SK-N-SH (cell line): ENCODE results near the gene KIF4A. TPM values are rescaled to one million over a fixed set of nuclear protein-coding genes. Genes with fewer than 3 reads are reported as not detected.

Experiments
- CTCF ChIA-PET: fragments of 300-600, 350-600 bp; formaldehyde crosslinking; extraction: SDS; loops from one replicate; lab custom pipeline; 2021; lab: Yijun Ruan, JAX
- POLR2A ChIA-PET: fragments of 350-600 bp; sonication (Branson Sonifier 250); formaldehyde crosslinking; extraction: SDS; loops from one replicate; lab custom pipeline; 2020; ENCODE audit warnings: antibody characterized with exemption, inconsistent platforms; lab: Yijun Ruan, JAX
- DNase-seq: peaks from one replicate; pipeline ENCODE4 v3.0.0; 2012
- H2AFZ ChIP-seq: fragments of 200-600 bp; sonication (generic); 2 replicates; pipeline ENCODE4 v1.8.1; 2016; ENCODE audit warnings: antibody characterized with exemption, mild to moderate bottlenecking, low read depth
- H3F3A ChIP-seq: fragments of 200-600 bp; sonication (generic); replicated peaks from 2 replicates; pipeline ENCODE3; 2016; ENCODE audit warnings: antibody characterized with exemption, mild to moderate bottlenecking; ENCODE audit not compliant: insufficient read depth
- H3K27ac ChIP-seq, 2 experiments: fragments of 200-500 bp in 1 of 2; fragments of 200-600 bp in 1 of 2; sonication (Bioruptor generic) in 1 of 2; sonication (generic), shearing (Covaris generic) in 1 of 2; 2 replicates each; pipeline versions ENCODE4 v1.5.1 to v1.6.1; 2014 to 2016; ENCODE audit warnings: low read depth in 2 of 2, inconsistent platforms in 1 of 2, low read length in 1 of 2, mild to moderate bottlenecking in 1 of 2, mixed read lengths in 1 of 2
- H3K27me3 ChIP-seq: fragments of 200-600 bp; sonication (generic), shearing (Covaris generic); 2 replicates; pipeline ENCODE4 v1.6.1; 2016; ENCODE audit warnings: mixed run types; ENCODE audit not compliant: insufficient read depth
- H3K36me3 ChIP-seq, 2 experiments: fragments of 200-500 bp in 1 of 2; fragments of 200-600 bp in 1 of 2; sonication (Bioruptor generic) in 1 of 2; sonication (generic) in 1 of 2; replicated peaks in 1 of 2; 2 replicates each; pipeline versions ENCODE3 to v1.5.1; 2014 to 2016; ENCODE audit warnings: low read length in 1 of 2, mild to moderate bottlenecking in 1 of 2; ENCODE audit not compliant: insufficient read depth in 2 of 2, control insufficient read depth in 1 of 2
- H3K4me1 ChIP-seq, 2 experiments: fragments of 200-500 bp in 1 of 2; fragments of 200-600 bp in 1 of 2; sonication (Bioruptor generic) in 1 of 2; sonication (generic), shearing (Covaris generic) in 1 of 2; 2 replicates each; pipeline versions ENCODE4 v1.5.1 to v1.6.1; 2014 to 2016; ENCODE audit warnings: low read depth in 1 of 2, low read length in 1 of 2, mixed run types in 1 of 2; ENCODE audit not compliant: insufficient read depth in 2 of 2, control insufficient read depth in 1 of 2
- H3K4me2 ChIP-seq: fragments of 200-600 bp; sonication (generic), shearing (Covaris generic); 2 replicates; pipeline ENCODE4 v1.6.1; 2017; ENCODE audit warnings: mixed run types
- H3K4me3 ChIP-seq, 2 experiments: fragments of 200-500 bp in 1 of 2; fragments of 200-600 bp in 1 of 2; sonication (Bioruptor generic) in 1 of 2; sonication (generic), shearing (Covaris generic) in 1 of 2; 2 replicates each; pipeline versions ENCODE4 v1.5.1 to v1.8.1; 2014 to 2016; ENCODE audit warnings: low read depth in 2 of 2, inconsistent platforms in 1 of 2, low read length in 1 of 2, mild to moderate bottlenecking in 1 of 2, mixed read lengths in 1 of 2, moderate library complexity in 1 of 2
- H3K79me2 ChIP-seq: fragments of 200-600 bp; sonication (generic); 2 replicates; pipeline ENCODE4 v1.8.1; 2017; ENCODE audit warnings: mild to moderate bottlenecking; ENCODE audit not compliant: insufficient read depth
- H3K9ac ChIP-seq: fragments of 200-600 bp; sonication (generic); 2 replicates; pipeline ENCODE4 v1.6.1; 2017; ENCODE audit warnings: mixed run types
- H3K9me2 ChIP-seq: fragments of 200-600 bp; sonication (generic); 2 replicates; pipeline ENCODE4 v1.6.1; 2017; ENCODE audit warnings: mixed run types
- H3K9me3 ChIP-seq: fragments of 200-600 bp; sonication (generic); 2 replicates; pipeline ENCODE4 v1.6.1; 2017; ENCODE audit warnings: mixed run types, mild to moderate bottlenecking, moderate library complexity
- H4K20me1 ChIP-seq: fragments of 200-600 bp; sonication (generic); 2 replicates; pipeline ENCODE4 v1.6.1; 2017; ENCODE audit warnings: mild to moderate bottlenecking, mixed run types; ENCODE audit not compliant: insufficient read depth
- ELF1 ChIP-seq: IDR thresholded peaks from 2 replicates; pipeline ENCODE4 v1.4.0; 2012
- EZH2phosphoT487 ChIP-seq: fragments of 200-600 bp; sonication (generic); IDR thresholded peaks from 2 replicates; pipeline ENCODE4 v1.6.1; 2017; ENCODE audit warnings: low read depth, mixed run types, mild to moderate bottlenecking, antibody characterized with exemption, moderate library complexity, borderline replicate concordance
- FOXJ3 ChIP-seq: sonication (generic); formaldehyde crosslinking; IDR thresholded peaks from 2 replicates; pipeline ENCODE4 v1.5.1; 2020; ENCODE audit warnings: mild to moderate bottlenecking, missing genetic modification reagents
- GABPA ChIP-seq: IDR thresholded peaks from 2 replicates; pipeline ENCODE4 v1.4.0; 2012; ENCODE audit warnings: low read depth, mild to moderate bottlenecking
- IRF3 ChIP-seq: fragments of 150-350 bp; IDR thresholded peaks from 2 replicates; pipeline ENCODE4 v1.6.1; 2016; ENCODE audit warnings: mild to moderate bottlenecking, low read depth, low read length
- MEF2A ChIP-seq: IDR thresholded peaks from 2 replicates; pipeline ENCODE4 v1.4.0; 2012; ENCODE audit warnings: low read depth, borderline replicate concordance
- MXI1 ChIP-seq: IDR thresholded peaks from 2 replicates; pipeline ENCODE4 v1.6.1; 2012; ENCODE audit warnings: mild to moderate bottlenecking, low read depth, low read length, improper control_type of control experiment
- RAD21 ChIP-seq: IDR thresholded peaks from 2 replicates; pipeline ENCODE4 v1.6.1; 2012; ENCODE audit warnings: mild to moderate bottlenecking, low read length
- REST ChIP-seq: IDR thresholded peaks from 2 replicates; pipeline ENCODE4 v1.6.1; 2012; ENCODE audit warnings: mild to moderate bottlenecking, low read depth, low read length, moderate library complexity
- RFX5 ChIP-seq: IDR thresholded peaks from 2 replicates; pipeline ENCODE4 v1.6.1; 2012; ENCODE audit warnings: mild to moderate bottlenecking, improper control_type of control experiment, low read length
- SIN3A ChIP-seq: IDR thresholded peaks from 2 replicates; pipeline ENCODE4 v1.6.1; 2012; ENCODE audit warnings: low read depth, mild to moderate bottlenecking, low read length, moderate library complexity, borderline replicate concordance
- SMC3 ChIP-seq: IDR thresholded peaks from 2 replicates; pipeline ENCODE4 v1.6.1; 2012; ENCODE audit warnings: low read depth, low read length, improper control_type of control experiment
- TAF1 ChIP-seq: IDR thresholded peaks from 2 replicates; pipeline ENCODE4 v1.6.1; 2012; ENCODE audit warnings: low read depth, mild to moderate bottlenecking, low read length, moderate library complexity, borderline replicate concordance
- WGBS: methylation state at CpG from one replicate; pipeline ENCODE4 v1.1.6; 2017; ENCODE audit warnings: low lambda C conversion rate; 5-methylcytosine and 5-hydroxymethylcytosine counted together
- polyA plus RNA-seq, 3 experiments: library from polyadenylated mRNA; depleted of rRNA; stranded (reverse); fragments of >200 nt; gene quantifications; 2 replicates each; pipeline ENCODE4 v1.2.3, GENCODE V29; 2012

KIF4A gene
- polyA plus RNA-seq, 1 of the 3 experiments (the other 2 are of a cell fraction): 11.5 TPM

GRCh38 chrX:70426286-70427278 lies 136.7 kb downstream of the KIF4A start:
- TF ChIP-seq ELF1 (no peak), MXI1 (no peak), MEF2A (no peak), RFX5 (no peak), TAF1 (no peak), IRF3 (no peak), SMC3 (no peak), REST (no peak), RAD21 (no peak), EZH2phosphoT487 (no peak), FOXJ3 (CRISPR knock-in tag) (no peak), GABPA (no peak), SIN3A (no peak)
- TF ChIP-seq, all 33 proteins: peak for 0
- no peak overlapping the region for H3K27ac ChIP-seq
- POLR2A ChIA-PET: no interaction called here
- CTCF ChIA-PET: no interaction called here
- no peak for DNase-seq
- no peaks in the 10 kb centered on the region for H3K9me2 ChIP-seq
- H3K9ac ChIP-seq: no peak overlapping the region
- H3F3A ChIP-seq: no peaks in the 10 kb centered on the region
- no peaks in the 10 kb centered on the region for H4K20me1 ChIP-seq
- no peak overlapping the region for H2AFZ ChIP-seq
- H3K9me3 ChIP-seq: no peaks in the 10 kb centered on the region
- H3K79me2 ChIP-seq: no peaks in the 10 kb centered on the region
- no peaks in the 10 kb centered on the region for H3K27me3 ChIP-seq
- H3K4me3 ChIP-seq: no peak overlapping the region
- 34% methylated on average over 6 of the region's 15 CpGs for WGBS
- no peaks in the 10 kb centered on the region for H3K4me1 ChIP-seq
- H3K4me2 ChIP-seq: no peak overlapping the region
- H3K36me3 ChIP-seq: no peaks in the 10 kb centered on the region
